OCI-LY1 (cell line): ENCODE results near the gene NCAPG2.

Experiments used
- EZH2 ChIP-seq: fragments of 200-600 bp; sonication (generic), shearing (Covaris generic); IDR thresholded peaks from 2 replicates; pipeline ENCODE4 v1.8.0; 2017; ENCODE audit warnings: borderline replicate concordance, mixed run types, mild to moderate bottlenecking, antibody characterized with exemption, low read length, moderate library complexity, mixed read lengths
- TF ChIP-seq, protein P1 (sequence below): fragments of 200-600 bp; sonication (generic), shearing (Covaris generic); IDR thresholded peaks from 2 replicates; pipeline ENCODE4 v1.5.1; 2017; ENCODE audit warnings: mild to moderate bottlenecking, antibody characterized with exemption, low read length, moderate library complexity, mixed read lengths

DNA sequence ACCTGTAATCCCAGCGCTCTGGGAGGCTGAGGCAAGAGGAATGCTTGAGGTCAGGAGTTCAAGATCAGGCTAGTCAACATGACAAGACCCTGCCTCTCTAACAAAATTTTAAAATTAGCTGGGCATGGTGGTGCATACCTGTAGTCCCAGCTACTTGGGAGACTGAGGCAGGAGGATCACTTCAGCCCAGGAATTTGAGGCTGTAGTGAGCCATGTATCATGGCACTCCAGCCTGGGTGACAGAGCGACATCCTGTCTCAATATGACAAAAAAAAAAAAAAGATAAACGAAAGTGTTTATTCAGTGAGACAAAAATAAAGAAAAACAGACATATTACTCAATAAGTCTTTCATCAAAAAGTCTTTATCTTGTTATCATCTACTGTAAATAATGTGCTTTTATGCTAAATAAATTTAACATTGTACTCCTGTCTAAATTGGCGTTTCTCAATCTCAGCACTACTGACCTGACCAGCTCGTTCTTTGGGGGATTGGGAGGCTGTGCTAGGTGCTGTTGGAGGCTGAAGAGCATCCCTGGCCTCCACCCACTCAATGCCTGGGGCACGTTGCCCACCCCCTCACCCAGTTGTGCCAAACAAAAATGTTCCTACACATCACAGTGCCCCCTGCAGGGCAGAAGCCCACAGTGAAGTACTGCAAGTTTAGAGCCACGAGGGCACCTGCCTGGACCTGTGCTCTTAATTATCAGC is 57.7 kb downstream of the NCAPG2 start:
- TF ChIP-seq, protein P1, sequence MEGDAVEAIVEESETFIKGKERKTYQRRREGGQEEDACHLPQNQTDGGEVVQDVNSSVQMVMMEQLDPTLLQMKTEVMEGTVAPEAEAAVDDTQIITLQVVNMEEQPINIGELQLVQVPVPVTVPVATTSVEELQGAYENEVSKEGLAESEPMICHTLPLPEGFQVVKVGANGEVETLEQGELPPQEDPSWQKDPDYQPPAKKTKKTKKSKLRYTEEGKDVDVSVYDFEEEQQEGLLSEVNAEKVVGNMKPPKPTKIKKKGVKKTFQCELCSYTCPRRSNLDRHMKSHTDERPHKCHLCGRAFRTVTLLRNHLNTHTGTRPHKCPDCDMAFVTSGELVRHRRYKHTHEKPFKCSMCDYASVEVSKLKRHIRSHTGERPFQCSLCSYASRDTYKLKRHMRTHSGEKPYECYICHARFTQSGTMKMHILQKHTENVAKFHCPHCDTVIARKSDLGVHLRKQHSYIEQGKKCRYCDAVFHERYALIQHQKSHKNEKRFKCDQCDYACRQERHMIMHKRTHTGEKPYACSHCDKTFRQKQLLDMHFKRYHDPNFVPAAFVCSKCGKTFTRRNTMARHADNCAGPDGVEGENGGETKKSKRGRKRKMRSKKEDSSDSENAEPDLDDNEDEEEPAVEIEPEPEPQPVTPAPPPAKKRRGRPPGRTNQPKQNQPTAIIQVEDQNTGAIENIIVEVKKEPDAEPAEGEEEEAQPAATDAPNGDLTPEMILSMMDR, result peak; percentile 97
- TF ChIP-seq EZH2, result no peak
